ENCODE data around the gene RGS9.
"Not testable (repeated sequence)": the region's sequence is repeated elsewhere in the genome, so short reads cannot be mapped to it uniquely, and the experiment has no call there.

RGS9 gene

GRCh38 chr17:65158041-65158440 is 20.9 kb downstream of the RGS9 start:
- peak; percentile 48 for DNase-seq

GRCh38 chr17:65158622-65159021 is 21.5 kb downstream of the RGS9 start:
- DNase-seq = no peak

DNA sequence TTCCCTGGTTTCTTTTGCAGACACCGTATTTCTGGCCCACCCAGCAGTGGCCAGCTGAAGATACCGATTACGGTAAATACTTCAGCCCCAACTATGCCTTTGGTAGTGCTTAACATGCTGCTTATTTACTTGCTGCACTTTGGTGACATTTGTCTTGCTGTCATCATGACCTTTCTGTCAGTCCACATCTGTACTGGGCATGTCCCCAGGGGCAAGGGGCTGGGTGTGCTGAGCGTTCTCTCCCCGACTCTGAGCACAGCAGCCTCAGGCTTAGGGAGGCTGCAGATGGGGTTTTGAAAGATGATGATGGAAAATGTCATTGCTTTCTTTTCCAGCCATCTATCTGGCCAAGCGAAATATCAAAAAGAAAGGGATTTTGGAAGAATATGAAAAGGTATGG is 23.3 kb downstream of the RGS9 start:
- DNase-seq = no peak

DNA sequence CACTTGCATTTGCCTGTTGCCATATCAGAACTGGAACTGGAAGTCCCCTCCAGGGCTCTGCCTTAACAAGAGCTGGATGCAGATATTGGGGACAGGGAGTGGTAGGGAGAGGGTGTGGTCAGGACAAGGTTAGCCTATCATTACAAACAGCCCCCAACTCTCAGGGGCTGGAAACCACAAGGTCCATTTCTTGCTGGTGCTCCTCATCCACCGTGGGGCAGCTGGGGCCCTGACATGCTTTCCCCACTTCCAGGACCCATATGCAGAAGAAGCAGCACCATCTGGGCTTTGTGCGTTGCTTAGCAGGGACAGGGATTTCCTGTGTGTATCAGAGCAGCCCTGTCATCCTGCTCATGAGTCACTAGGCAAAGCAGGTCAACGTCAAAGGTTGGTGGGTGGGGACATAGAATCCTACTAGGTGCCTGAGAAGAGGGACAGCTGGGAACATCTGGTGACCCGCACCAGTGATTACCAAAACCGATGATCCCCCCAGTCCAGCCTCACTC is 26.9 kb downstream of the RGS9 start:
- peak; percentile 81 for DNase-seq

DNA sequence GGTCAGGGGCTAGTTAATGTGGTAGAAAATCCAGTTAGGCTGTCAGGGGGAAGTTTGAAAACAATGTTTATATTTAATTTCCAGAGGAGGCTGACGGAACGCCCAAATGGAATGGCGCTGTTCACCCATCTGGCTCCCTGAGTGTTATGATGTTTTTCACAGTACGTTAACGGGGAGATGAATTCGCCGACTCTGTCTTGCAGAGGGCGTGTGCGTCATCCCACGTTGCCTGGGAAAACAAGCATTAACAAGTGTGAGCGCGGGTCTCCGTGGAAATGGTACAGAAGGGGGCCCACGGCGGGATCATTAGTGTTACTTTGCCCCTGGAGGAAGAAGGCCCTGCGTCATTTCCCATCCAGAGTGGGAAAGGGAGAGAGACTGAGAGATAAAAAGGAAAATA is 29.6 kb downstream of the RGS9 start:
- DNase-seq = no peak

- no peak for DNase-seq
These were observed 30.4 kb downstream of the RGS9 start for GRCh38 chr17:65167566-65167965.

- DNase-seq = no peak
These were observed 32.5 kb downstream of the RGS9 start for GRCh38 chr17:65169691-65170090.

DNA sequence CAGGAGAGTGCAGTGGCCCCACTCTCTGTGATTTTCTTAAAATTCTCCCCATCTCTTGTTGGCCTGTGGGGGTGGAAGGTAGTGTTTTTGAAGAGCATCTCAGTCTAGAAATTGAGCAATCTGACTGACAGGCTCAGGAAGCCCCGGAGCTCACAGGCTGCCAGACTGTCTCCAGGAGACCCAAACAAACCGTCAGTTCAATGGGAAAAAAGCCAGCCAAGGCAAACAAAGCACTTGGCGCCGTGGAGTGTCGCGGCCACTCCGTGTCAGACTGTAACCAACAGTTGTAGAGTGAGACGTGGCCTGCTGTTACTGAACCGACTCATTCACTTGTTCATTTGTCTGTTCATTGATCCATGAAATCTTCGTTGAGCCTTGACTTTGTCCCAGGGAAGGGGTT is 33.7 kb downstream of the RGS9 start:
- no peak for DNase-seq

DNA sequence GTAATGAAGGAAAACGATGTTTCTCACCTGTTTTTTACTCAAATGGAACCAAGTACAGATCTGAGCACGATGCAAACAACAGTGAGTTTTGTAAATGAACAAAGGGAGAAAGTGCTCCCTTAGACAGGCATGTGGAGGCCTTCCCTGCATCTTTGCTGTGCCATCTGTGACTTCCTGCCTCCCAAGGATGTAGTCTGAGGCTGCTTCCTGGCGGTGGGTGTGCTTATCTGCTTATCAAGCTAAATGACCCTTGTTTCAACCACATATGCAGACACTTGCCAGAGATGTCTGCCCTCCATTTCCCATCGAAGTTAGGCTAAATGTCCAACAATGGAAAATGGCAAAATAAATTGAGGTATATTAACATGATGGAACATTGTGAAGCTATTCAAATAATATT is 34.6 kb downstream of the RGS9 start:
- DNase-seq = no peak

DNA sequence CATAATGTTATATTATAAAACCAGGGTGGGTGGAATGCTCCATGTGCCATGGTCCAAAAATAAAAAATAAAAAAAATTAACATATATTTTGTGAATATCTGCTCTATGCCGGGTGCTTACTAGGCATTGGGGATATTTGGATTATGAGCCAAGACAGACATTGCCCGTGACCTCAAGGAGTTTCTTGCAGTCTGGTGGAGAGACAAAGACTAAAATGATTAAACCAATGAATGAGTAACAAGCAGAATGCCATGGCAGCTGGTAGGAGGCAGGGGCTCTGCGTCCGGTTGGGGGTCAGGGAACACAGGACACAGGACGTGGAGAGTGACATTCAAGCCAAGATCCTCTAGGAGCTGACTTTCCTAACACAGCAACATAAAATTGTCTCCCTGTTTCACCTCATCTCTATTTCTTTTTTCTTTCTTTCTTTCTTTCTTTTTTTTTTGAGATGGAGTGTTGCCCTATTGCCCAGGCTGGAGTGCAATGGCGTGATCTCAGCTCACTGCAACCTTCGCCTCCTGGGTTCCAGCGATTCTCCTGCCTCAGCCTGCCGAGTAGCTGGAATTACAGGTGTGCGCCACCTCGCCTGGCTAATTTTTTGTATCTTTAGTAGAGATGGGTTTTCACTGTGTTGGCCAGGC is 35.4 kb downstream of the RGS9 start:
- DNase-seq = no peak

DNA sequence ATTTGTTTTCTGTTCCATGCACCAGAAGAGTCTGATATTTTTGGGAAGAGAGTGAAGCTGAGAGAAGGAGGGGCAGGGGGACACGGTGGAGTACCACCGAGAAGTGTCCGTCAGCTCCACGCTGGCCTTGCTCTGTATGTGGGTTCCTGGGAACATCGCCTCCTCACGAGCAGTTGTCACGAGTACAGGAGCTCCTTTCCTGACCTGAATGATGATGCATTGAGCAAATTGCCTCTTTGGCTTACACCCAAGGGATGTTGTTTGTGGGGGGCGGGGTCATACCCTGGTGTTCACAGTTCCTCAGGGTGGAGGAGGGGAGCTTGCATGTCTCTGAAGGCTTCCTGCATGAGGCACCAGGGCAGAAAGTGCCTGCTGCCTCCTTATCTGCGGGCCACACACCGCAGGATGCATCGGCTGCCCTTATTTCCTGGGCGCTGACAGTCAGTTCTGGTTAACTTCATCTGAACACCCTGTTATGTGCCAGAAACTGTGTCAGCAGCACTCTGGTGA is 36.2 kb downstream of the RGS9 start:
- DNase-seq = peak; percentile 71

DNA sequence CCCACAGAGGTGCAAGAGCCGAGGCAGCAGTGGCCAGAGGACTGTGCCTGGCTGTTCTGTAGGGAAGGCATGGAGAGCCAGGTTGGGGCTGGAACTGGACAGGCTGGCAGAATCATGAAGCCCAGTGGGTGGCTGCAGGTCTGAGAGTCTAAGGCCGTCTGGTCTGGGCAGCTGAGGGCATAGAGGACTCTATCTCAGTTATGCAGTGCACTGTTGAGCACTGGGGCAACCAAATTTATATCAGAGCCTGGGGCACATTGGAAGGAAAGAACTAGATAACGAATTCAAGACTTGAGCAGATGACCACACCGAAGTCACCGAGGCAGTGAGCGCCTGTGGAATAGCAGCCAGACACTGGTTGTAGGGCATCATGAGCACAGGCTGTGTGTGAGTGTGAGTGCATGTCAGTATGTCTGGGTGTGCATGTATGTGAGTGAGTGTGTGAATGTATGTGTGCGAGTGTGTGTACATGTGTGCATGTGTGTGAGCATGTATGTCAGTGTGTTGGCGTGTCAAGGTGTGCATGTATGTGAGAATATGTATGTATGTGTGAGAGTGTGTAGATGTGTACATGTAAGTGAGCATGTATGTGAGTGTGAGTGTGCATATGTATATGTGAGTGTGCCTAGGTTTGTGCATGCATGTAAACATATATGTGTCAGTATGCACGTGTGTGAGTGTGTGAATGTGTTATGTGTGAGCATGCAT is 37.0 kb downstream of the RGS9 start:
- no peak for DNase-seq

- DNase-seq = no peak
These were observed 37.8 kb downstream of the RGS9 start for GRCh38 chr17:65174974-65175373.

- DNase-seq = no peak
These were observed 38.8 kb downstream of the RGS9 start for GRCh38 chr17:65175952-65176351.

GRCh38 chr17:65176646-65177409 is 39.7 kb downstream of the RGS9 start:
- DNase-seq = no peak

DNA sequence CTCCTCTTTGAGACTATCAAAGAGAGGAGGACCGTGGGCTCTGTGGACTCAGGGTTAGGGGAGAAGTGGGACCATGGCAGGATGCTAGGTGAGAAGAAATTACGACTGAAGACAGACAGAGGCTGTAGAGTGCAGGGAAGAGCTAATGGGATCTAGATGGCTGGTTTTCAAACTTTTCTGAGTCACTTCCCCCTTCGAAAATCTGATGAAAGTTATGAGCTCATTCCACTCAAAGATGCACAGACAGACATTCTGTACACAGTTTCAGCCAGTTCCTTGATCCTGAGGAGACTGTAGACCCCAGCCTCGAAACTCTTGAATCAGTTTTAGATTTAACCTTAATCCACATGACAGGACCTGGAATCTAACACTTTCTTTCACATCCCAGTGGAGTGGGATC is 40.7 kb downstream of the RGS9 start:
- DNase-seq = no peak

DNA sequence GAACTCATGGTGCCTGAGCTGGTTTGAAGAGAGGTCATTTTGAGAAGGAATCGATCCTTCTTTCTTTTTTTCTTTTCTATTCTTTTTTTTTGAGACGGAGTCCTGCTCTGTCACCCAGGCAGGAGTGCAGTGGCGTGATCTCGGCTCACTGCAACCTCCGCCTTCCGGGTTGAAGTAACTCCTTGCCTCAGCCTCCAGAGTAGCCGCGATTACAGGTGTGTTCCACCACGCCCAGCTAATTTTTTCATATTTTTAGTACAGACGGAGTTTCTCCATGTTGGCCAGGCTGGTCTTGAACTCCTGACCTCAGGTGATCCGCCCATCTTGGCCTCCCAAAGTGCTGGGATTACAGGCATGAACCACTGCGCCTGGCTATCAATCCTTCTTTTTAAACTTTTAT is 43.1 kb downstream of the RGS9 start:
- not testable (repeated sequence) for DNase-seq

- DNase-seq = not testable (repeated sequence)
These were observed 43.6 kb downstream of the RGS9 start for GRCh38 chr17:65180752-65181236.

GRCh38 chr17:65181237-65182061 is 44.3 kb downstream of the RGS9 start:
- DNase-seq = no peak

- DNase-seq = no peak
These were observed 45.1 kb downstream of the RGS9 start for GRCh38 chr17:65182233-65182632.

DNA sequence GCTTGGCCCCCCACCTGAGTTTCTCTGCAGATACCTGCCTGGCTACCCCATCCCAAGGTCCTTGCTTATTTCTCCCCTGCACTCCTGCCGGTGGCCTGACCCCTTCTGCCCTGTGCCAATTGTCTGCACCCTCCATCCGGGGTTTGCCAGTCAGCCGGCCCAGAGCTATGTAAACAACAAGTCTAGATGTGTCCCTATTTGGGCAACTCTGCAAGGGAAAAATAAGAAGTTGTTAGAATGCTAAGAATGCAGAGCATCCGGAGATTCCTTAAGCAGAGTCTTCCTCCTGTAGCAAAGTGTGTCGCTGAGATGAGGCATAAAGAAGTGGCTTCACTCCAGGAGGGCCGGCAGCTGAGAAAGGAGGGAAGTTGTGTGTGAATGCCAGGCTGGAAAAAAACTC is 46.6 kb downstream of the RGS9 start:
- peak; percentile 85 for DNase-seq

DNA sequence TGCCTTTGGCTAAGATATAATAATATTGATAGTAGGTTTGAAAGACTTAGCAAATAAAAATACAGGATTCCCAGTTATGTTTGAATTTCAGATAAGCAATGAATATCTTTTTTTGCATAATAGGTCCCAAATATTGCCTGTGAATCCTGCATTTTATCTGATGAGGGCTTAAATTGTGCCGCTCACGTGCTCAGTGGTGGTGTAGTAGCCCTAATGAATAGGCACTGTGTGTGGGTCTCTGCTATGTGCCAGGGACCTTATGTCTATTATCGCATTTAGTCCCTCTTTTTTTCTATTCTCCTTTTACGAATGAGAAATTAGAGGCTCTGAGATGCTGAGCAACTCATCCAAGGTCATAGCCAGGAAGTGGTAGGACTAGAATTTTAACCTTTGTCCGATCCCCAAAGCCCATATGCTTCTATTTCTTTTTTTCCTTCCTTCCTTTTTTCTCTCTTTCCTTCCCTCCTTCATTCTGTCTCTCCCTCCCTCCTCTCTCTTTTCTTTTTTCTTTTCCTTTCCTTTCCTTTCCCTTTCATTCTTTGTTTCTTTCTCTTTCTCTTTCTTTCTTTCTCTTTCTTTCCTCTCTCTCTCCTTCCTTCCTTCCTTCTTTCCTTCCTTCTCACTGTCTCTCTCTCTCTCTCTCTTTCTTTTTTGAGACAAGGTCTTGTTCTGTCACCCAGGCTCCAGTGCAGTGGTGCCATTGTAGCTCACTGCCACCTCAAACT is 47.2 kb downstream of the RGS9 start:
- DNase-seq = no peak

All from islet precursor cell (in vitro differentiated cells).